RPMI7951 (cell line): Measurements from ENCODE around the gene CAVIN4. TPM values are rescaled to one million over a fixed set of nuclear protein-coding genes. Genes with fewer than 3 reads are reported as not detected.

Source experiments
- DNase-seq: peaks from one replicate; pipeline ENCODE4 v3.0.0-alpha.2; 2012; ENCODE audit warnings: low read depth
- total RNA-seq: library from RNA; depleted of rRNA; stranded (reverse); fragments of >200 nt; shearing (Covaris generic); gene quantifications from 2 replicates; pipeline ENCODE4 v1.2.3, GENCODE V29; 2014; rRNA removed

CAVIN4 gene
- total RNA-seq, 1 experiment from 2014 or later: 0.48 TPM

GRCh38 chr9:100589582-100589981 is 11.7 kb downstream of the CAVIN4 start:
- peak; percentile 51 for DNase-seq

- DNase-seq: peak; percentile 51
Measured at GRCh38 chr9:100590481-100590880, 12.6 kb downstream of the CAVIN4 start.

GRCh38 chr9:100591139-100591538 is 13.3 kb downstream of the CAVIN4 start:
- no peak for DNase-seq

GRCh38 chr9:100591639-100592412 is 13.9 kb downstream of the CAVIN4 start:
- DNase-seq: no peak

GRCh38 chr9:100595391-100596199 is 17.7 kb downstream of the CAVIN4 start:
- peak; percentile 64 for DNase-seq

GRCh38 chr9:100597236-100597635 is 19.4 kb downstream of the CAVIN4 start:
- DNase-seq: peak; percentile 55

- peak; percentile 77 for DNase-seq
Measured at GRCh38 chr9:100598641-100599145, 20.8 kb downstream of the CAVIN4 start.

- no peak for DNase-seq
Measured at GRCh38 chr9:100600521-100601079, 22.7 kb downstream of the CAVIN4 start.

- DNase-seq: peak; percentile 63
Measured at GRCh38 chr9:100601216-100601615, 23.3 kb downstream of the CAVIN4 start.

GRCh38 chr9:100602342-100602801 is 24.5 kb downstream of the CAVIN4 start:
- DNase-seq: peak; percentile 68

- DNase-seq: no peak
Measured at GRCh38 chr9:100605405-100605804, 27.5 kb downstream of the CAVIN4 start.

GRCh38 chr9:100619194-100619593 is 41.3 kb downstream of the CAVIN4 start:
- DNase-seq: no peak

GRCh38 chr9:100619665-100620064 is 41.8 kb downstream of the CAVIN4 start:
- no peak for DNase-seq

GRCh38 chr9:100623969-100624368 is 46.1 kb downstream of the CAVIN4 start:
- no peak for DNase-seq

GRCh38 chr9:100626949-100627348 is 49.1 kb downstream of the CAVIN4 start:
- DNase-seq: no peak

GRCh38 chr9:100637787-100638186 is 59.9 kb downstream of the CAVIN4 start:
- peak; percentile 3 for DNase-seq

Other genes starting within 250 kb of the CAVIN4 start
- 33.4 and 38.3 TPM in 2 replicates for gene TEX10, start 225.1 kb upstream of the CAVIN4 start, total RNA-seq
- gene MSANTD3, start 150.9 kb upstream of the CAVIN4 start, total RNA-seq: 70.5 and 75.1 TPM in 2 replicates
- 0.48 and 2.1 TPM in 2 replicates for gene TMEFF1, start 104.9 kb upstream of the CAVIN4 start, total RNA-seq